K562 (cell line): ENCODE measurements around the gene DPEP2NB.
"Not testable (repeated sequence)": the region's sequence is repeated elsewhere in the genome, so short reads cannot be mapped to it uniquely, and the experiment has no call there.

Source experiments
- ESRRA ChIP-seq: fragments of 450-650 bp; IDR thresholded peaks from 2 replicates; pipeline ENCODE4 v1.6.1; 2014; ENCODE audit warnings: low read depth, mild to moderate bottlenecking, moderate library complexity, borderline replicate concordance
- FOS ChIP-seq: IDR thresholded peaks from 3 replicates; pipeline ENCODE4 v1.6.1; 2011; ENCODE audit not compliant: insufficient read length; ENCODE audit errors: extremely low read depth
- HNRNPH1 ChIP-seq: fragments of 200-400 bp; formaldehyde crosslinking; optimal IDR thresholded peaks from 2 replicates; pipeline ENCODE3; 2017; ENCODE audit warnings: low read depth, mild to moderate bottlenecking, low read length, moderate library complexity
- KDM1A ChIP-seq, 2 experiments: fragments of 450-650 bp; IDR thresholded peaks; 2 replicates each; pipeline ENCODE4 v1.6.1; 2016; ENCODE audit warnings: mild to moderate bottlenecking in 2 of 2
- RBFOX2 ChIP-seq: fragments of 200-400 bp; formaldehyde crosslinking; IDR thresholded peaks from 2 replicates; pipeline ENCODE4 v1.6.1; 2017; ENCODE audit warnings: low read depth, mild to moderate bottlenecking, low read length, moderate library complexity
- RFX1 ChIP-seq: fragments of 450-650 bp; IDR thresholded peaks from 2 replicates; pipeline ENCODE4 v1.6.1; 2016; ENCODE audit warnings: mild to moderate bottlenecking, moderate library complexity
- XRCC3 ChIP-seq: fragments of 450-650 bp; IDR thresholded peaks from 2 replicates; pipeline ENCODE4 v1.6.1; 2017; ENCODE audit warnings: mild to moderate bottlenecking, moderate library complexity
- ZNF830 ChIP-seq: fragments of 250-450 bp; sonication (Bioruptor Pico); IDR thresholded peaks from 2 replicates; pipeline ENCODE4 v1.5.0; 2021; ENCODE audit warnings: mild to moderate bottlenecking

GRCh38 chr16:67998231-67998778 is 17.4 kb downstream of the DPEP2NB start:
- not testable (repeated sequence) for TF ChIP-seq ESRRA; ZNF830 (CRISPR knock-in tag); KDM1A (IDR thresholded peaks at IDR 0.05); FOS; RFX1; HNRNPH1; XRCC3
- TF ChIP-seq RBFOX2: peak; percentile 10; the same call in 1 of the 2 replicates
